AG04450 (cell line): Measurements from ENCODE around the gene TRIM67. TPM values are rescaled to one million over a fixed set of nuclear protein-coding genes. Genes with fewer than 3 reads are reported as not detected.

Experiments
- CTCF ChIA-PET: fragments of 300-600, 350-600 bp; formaldehyde crosslinking; extraction: SDS; loops from one replicate; lab custom pipeline; 2022; ENCODE audit warnings: antibody characterized with exemption, inconsistent platforms; lab: Charles Lee
- POLR2A ChIA-PET: fragments of 350-600 bp; formaldehyde crosslinking; extraction: SDS; loops from one replicate; lab custom pipeline; 2021; ENCODE audit warnings: antibody characterized with exemption, inconsistent platforms; lab: Yijun Ruan, JAX
- DNase-seq: peaks from one replicate; pipeline ENCODE4 v3.0.0-alpha.2; 2011; ENCODE audit warnings: low read depth, low spot score
- H3K27ac ChIP-seq: one replicate; pipeline ENCODE4 v1.5.1; 2012; ENCODE audit warnings: low read depth, low read length, control low read depth
- H3K27me3 ChIP-seq: one replicate; pipeline ENCODE4 v1.6.0; 2012; ENCODE audit warnings: low read length; ENCODE audit not compliant: control insufficient read depth, insufficient read depth
- H3K4me3 ChIP-seq: 2 replicates; pipeline ENCODE4 v1.5.1; 2011; ENCODE audit warnings: mild to moderate bottlenecking, low read depth, low read length, control low read depth
- H3K9me3 ChIP-seq: 2 replicates; pipeline ENCODE4 v1.5.1; 2012; ENCODE audit warnings: low read length; ENCODE audit not compliant: control insufficient read depth, insufficient read depth
- polyA plus RNA-seq: library from polyadenylated mRNA; depleted of rRNA; stranded (reverse); fragments of >200 nt; gene quantifications from 2 replicates; pipeline ENCODE4 v1.2.3, GENCODE V29; 2011
- TF ChIP-seq, protein P1 (sequence below): IDR thresholded peaks from 2 replicates; pipeline ENCODE4 v1.5.1; 2011; ENCODE audit warnings: low read depth, low read length, control low read depth, inconsistent platforms

Gene TRIM67
- polyA plus RNA-seq, 1 experiment = not detected

DNA sequence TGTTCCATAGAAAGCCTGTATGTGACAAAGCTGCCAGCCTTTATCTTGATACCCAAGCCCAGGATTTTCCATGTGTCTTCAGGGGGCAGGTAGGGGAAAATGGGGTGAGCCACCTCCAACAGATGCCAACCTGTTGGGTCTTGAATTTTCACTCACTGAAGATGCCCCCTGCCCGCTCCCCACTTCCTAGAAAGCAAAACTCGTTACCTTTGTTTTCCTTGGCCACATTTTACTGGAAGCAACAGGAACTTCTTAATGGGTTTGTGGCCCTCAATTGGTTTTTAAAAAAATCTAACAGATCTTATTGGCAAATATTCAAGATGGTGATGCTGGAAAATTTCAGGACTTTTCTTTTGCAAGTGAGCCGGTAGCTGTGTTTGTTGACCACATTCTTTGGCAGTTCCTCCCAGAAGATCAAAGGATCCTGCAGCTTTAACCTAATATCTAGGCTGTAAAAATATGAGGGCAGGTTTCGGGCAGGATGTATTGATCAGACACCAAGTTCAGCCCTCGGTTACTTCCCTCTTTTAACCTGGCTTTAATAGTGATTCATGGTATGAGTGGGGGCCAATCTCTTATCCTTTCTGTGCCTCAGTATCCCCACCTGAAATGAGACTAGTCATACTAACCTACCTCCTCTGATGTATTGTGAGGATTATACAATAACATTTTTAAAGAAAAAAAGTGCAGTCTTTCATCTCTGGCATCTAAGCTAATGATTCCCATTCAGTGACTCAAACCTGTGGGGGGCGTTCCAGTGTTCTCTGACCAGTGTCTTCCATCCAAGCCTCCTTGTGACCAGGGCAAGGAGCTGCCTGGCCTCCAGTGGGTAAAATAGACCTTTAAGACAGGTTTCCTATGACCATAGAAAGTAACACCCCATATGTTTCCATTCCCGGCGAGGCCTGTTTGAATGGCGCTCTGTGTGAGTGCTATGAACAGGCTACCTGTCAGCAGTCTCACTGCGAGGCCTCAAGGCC lies 57.9 kb downstream of the TRIM67 start:
- no peak for DNase-seq
- H3K9me3 ChIP-seq = no peaks in the 10 kb centered on the region; the same call in 1 of the 2 replicates
- peaks cover 20% of the 10 kb centered on the region for H3K27me3 ChIP-seq
- TF ChIP-seq, protein P1, sequence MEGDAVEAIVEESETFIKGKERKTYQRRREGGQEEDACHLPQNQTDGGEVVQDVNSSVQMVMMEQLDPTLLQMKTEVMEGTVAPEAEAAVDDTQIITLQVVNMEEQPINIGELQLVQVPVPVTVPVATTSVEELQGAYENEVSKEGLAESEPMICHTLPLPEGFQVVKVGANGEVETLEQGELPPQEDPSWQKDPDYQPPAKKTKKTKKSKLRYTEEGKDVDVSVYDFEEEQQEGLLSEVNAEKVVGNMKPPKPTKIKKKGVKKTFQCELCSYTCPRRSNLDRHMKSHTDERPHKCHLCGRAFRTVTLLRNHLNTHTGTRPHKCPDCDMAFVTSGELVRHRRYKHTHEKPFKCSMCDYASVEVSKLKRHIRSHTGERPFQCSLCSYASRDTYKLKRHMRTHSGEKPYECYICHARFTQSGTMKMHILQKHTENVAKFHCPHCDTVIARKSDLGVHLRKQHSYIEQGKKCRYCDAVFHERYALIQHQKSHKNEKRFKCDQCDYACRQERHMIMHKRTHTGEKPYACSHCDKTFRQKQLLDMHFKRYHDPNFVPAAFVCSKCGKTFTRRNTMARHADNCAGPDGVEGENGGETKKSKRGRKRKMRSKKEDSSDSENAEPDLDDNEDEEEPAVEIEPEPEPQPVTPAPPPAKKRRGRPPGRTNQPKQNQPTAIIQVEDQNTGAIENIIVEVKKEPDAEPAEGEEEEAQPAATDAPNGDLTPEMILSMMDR = no peak
- CTCF ChIA-PET = interaction anchor here (1.0 kb wide), 1 partner anchor 9 kb away, joined by 3 read pairs; no protein-coding TSS in a partner anchor
- H3K4me3 ChIP-seq = no peak overlapping the region
- H3K27ac ChIP-seq = no peak overlapping the region
- POLR2A ChIA-PET = no interaction called here

DNA sequence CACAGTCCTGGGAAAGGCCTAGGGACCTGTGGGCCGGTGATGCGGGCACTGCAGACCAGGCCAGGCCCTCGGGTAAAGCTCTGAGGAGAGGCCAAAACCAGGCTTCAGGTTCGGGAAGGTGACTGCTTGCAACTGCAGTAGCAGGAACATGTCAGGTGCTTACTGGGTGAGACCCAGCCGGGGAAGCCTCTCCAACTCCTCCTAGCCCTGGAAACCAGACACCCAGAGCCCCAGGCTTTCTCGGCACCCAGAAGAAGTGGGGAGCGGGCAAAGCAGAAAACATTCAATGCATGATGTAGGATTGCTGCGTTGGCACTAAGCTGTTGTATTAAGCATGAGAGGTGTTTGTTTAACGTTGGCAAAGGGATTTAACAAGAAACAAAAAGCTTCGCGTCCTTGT lies 58.9 kb downstream of the TRIM67 start:
- ChIA-PET CTCF (interaction anchor here (1.0 kb wide), 1 partner anchor 10 kb away, joined by 3 read pairs; no protein-coding TSS in a partner anchor), POLR2A (no interaction called here)
- Histone ChIP-seq H3K9me3 (no peaks in the 10 kb centered on the region; the same call in 1 of the 2 replicates), H3K27me3 (peaks cover 15% of the 10 kb centered on the region), H3K27ac (no peak overlapping the region), H3K4me3 (no peak overlapping the region)
- TF ChIP-seq, protein P1 = no peak
- no peak for DNase-seq

DNA sequence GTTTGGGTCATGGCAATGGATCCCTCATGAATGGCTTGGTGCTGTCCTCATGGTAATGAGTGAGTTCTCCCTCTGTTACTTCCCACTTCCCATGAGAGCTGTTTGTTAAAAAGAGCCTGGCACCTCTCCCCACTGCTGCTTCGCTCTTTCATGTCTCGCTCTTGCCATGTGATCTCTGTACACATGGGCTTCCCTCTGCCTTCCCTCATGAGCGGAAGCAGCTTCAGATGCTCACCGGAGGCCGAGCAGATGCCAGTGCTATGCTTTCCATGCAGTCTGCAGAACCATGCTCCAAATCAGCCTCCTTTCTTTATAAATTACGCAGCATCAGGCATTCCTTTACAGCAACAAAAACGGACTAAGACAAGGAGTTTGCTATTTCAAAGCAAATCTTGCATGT lies 64.3 kb downstream of the TRIM67 start:
- no peak for DNase-seq
- Histone ChIP-seq H3K27ac (no peak overlapping the region), H3K27me3 (no peaks in the 10 kb centered on the region), H3K4me3 (no peak overlapping the region), H3K9me3 (no peaks in the 10 kb centered on the region)
- POLR2A ChIA-PET = interaction anchor here (0.7 kb wide), 1 partner anchor 112 kb away, joined by 12 read pairs; the partner anchor contains the start of gene SPRTN
- TF ChIP-seq, protein P1 = no peak
- CTCF ChIA-PET = no interaction called here

DNA sequence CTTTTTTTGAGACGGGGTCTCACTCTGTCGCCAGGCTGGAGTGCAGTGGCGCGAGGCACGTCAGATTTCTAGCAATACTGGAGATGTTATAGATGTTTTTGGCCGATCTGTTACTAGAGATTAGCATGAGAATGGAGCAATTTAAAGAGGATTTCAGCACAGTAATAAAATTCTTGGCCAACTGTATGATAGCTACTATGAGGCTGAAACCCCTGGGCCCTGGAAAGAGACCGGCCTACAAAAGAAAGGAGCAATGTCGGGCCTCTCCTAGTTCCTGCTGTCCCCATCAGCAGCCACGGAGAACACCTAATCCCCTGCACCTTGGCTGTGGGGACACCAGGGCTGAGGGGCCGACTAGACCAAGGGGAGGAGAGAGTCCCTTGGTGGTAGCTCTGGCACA lies 69.7 kb downstream of the TRIM67 start:
- TF ChIP-seq, protein P1 = no peak
- Histone ChIP-seq H3K27ac (no peak overlapping the region), H3K9me3 (no peaks in the 10 kb centered on the region), H3K4me3 (no peak overlapping the region), H3K27me3 (no peaks in the 10 kb centered on the region)
- ChIA-PET POLR2A (no interaction called here), CTCF (no interaction called here)
- DNase-seq = no peak
